HG03457 (cell line): Measurements from ENCODE around the gene ACTG2.
"Not testable (repeated sequence)": the region's sequence is repeated elsewhere in the genome, so short reads cannot be mapped to it uniquely, and the experiment has no call there.

Experiments
- ATAC-seq: cut with Tn5 transposase; IDR thresholded peaks from one replicate; pipeline ENCODE4 v1.9.1; 2021; ENCODE audit warnings: moderate number of reproducible peaks; ENCODE audit not compliant: unreplicated experiment

Gene ACTG2

DNA sequence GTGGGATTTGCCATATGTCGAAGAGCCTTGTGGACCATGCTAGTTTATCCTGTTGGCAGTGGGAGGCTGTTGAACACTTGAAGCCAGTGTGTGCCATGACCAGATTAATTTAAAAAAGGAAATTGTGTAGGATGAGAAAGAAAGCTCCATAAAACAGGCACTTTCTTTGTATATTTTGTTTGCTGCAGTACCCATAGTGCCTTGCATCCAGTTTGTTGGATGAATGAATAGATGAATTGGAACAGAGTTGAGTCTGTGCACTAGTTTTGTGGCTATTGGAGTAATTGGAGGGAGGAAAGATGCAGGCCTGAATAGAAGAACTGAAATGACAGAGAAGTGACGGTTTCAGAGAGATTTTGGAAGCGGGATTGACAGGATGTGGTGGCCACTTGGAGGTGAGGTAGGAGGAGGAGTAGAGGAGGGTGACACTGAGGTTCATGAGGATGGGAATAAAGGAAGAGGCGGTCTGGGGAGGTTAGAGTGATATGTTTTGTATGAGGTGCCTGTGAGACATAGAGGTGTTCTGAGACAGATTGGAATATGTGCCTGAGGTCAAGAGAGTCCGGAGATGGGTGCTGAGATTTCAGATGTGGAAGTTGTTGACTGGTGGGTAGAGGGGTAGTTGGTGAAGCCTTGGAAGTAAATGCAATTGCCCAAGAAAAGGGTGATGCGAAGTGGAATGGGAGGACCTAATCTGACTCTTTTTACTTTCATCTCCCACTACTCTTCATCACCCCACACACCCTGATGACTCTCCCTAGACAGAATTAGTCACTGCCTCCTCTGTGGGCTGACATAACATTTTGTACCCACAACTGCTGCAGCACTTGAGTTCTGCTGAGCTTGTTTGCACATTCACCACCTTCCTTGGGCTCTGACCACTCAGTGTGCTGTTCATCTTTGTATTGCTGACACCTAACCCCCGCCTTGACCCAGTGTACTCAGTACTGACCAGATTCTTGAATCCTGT, 39.0 kb downstream of the ACTG2 start:
- ATAC-seq, result no peak

- no peak for ATAC-seq
Observed at GRCh38 chr2:73933194-73933593, 40.4 kb downstream of the ACTG2 start.

GRCh38 chr2:73935641-73936040, 42.8 kb downstream of the ACTG2 start:
- no peak for ATAC-seq

DNA sequence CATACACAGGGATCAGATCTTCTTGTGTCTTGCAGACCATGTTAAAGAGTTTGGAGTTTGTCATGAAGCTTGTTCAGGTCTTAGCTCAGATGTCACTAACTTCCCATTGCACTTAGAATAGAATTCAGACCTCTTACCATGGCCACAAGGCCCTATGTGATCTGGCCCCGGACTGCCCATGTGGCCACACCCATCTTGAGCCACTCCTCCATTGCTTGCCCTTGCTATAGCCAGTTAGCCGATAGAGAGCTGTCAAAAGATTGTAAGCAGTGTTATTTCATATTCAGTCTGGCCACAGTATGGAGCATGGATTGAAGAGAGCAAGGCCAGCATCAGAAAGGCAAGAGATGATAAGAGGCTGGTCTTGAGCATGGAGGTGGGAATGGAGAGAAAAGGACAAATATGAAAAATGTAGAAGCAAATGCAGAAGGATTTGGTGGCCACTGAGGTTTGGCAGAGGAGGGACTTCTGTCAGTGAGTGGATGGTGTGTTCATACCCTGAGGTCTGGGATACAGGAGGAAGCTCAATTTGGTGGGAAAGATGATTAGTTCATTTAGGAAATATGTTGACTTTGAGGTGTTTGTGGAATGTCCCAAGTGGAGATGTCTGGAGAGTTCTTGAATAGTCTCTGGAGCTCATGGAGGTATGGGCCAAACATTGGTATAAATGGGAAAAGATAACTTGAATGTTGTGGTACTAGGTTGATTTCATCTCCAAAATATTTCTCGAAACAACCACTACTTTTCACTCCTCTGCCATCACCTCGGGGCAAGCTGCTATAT, 44.5 kb downstream of the ACTG2 start:
- no peak for ATAC-seq

GRCh38 chr2:73937899-73938298, 45.1 kb downstream of the ACTG2 start:
- no peak for ATAC-seq

- no peak for ATAC-seq
Observed at GRCh38 chr2:73938718-73939352, 46.0 kb downstream of the ACTG2 start.

GRCh38 chr2:73939419-73939818, 46.6 kb downstream of the ACTG2 start:
- no peak for ATAC-seq

DNA sequence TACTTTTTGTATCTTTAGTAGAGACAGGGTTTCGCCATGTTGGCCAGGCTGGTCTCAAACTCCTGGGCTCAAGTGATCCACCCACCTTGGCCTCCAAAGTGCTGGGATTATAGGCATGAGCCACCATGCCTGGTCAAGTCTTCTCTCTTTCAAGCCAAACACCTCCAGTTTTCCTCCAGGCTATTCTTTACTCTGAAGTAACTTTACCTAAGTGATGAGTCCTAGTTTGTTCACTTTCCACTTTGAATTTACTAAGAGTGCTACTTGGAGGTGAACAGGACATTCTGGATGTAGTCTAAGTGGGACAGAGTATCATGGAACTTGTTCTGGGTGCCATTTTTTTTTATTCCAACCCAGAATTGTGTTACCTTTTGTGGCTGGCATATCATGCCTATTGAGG, 47.3 kb downstream of the ACTG2 start:
- not testable (repeated sequence) for ATAC-seq

DNA sequence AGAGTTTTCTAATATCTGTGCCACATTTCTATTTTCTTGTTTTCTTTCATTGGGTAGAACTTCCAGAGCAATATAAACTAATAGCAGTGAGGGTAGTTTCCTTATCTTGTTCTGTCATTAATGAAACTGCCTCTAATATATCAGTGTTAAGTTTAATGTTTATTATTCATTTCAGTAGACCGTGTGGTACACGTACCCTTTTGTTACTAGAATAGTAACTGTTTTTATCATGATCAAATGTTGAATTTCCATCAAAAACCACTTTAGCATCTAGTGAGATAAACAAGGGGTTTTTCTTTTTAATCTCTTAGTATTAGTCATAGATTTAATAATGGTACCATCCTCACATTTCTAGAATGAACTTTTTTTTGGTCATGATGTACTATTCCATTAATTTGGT, 49.9 kb downstream of the ACTG2 start:
- ATAC-seq, result no peak

DNA sequence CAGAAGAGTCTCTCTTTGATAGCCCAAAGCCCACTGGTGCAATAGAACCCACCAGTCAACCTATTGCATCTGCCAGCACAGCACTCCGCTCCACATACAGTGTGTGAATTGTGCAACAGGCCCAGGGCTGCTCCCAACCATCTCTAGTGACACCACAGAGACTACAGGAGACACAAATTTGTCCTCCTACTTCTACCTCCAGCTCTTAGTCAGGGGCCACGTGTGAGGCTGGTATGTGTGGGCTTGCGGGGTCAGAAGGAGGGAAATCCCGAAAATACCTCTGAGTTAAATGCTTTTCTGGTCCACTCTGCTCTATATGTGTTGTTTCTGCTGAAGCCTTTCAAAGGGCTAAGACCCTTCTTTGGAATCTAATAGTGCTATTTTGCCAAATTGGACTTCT, 51.9 kb downstream of the ACTG2 start:
- ATAC-seq, result no peak

GRCh38 chr2:73946215-73946614, 53.4 kb downstream of the ACTG2 start:
- ATAC-seq, result no peak

- no peak for ATAC-seq
Observed at GRCh38 chr2:73946666-73947065, 53.9 kb downstream of the ACTG2 start.

- no peak for ATAC-seq
Observed at GRCh38 chr2:73947412-73948018, 54.7 kb downstream of the ACTG2 start.

GRCh38 chr2:73949802-73950201, 57.0 kb downstream of the ACTG2 start:
- ATAC-seq, result no peak

DNA sequence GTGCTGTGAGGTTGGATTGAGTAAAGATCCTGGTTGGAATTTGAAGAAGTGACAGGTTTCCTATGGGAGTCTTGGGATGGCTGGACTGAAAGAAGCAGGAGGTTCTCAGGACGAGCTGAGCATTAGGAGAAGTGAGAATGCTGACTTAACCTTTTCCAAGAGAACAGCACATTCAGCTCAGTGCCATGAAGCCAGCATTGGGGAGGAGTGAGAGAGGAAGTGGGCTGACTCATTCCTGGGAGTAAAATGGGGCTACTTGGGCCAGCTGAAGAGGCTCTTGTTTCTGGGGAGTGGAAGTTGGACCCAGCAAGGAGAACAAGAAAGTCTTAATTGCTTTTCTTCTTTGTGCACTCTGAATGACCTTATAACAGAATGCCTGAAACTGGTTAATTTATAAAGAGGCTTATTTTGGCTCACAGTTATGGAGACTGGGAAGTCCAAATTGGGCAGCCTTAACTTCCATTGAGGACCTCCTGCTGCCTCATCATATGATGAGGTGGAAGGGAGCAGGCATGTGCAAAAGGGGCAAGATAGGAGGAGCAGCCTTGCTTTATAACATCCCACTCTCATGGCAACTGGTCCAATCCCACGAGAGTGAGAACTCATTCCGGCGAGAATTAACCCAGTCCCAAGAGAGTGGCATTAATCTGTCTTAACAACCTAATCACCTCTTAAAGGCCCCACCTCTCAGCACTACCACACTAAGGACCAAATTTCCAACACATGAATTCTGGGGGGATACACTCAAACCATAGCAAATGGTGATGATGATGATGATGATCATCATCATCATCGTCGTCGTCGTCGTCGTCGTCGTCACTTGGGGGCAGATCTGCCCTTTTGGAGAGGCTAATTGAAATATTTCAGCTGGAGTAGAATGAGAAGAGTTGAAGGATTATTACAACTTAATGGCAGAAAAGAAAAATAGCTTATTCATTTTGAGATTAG, 60.0 kb downstream of the ACTG2 start:
- no peak for ATAC-seq

GRCh38 chr2:73956218-73956865, 63.5 kb downstream of the ACTG2 start:
- no peak for ATAC-seq

GRCh38 chr2:73961274-73961673, 68.5 kb downstream of the ACTG2 start:
- no peak for ATAC-seq

- no peak for ATAC-seq
Observed at GRCh38 chr2:73961823-73962615, 69.2 kb downstream of the ACTG2 start.

DNA sequence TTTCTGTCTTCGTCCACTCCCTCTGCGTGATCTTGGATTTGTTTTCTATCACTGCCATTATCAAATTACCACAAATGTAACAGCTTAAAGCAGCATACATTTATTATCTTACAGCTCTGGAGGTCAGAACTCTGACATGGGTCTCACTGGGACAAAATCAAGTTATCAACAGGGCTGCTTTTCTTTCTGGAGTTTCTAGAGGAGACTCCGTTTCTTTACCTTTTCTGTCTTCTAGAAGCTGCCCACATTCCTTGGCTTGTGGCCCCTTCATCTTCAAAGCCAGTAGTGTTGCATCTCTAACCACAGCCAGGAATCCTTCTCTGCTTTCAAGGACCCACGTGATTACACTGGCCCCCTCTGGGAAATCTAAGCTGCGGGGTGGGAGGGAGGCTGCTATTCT, 70.0 kb downstream of the ACTG2 start:
- ATAC-seq, result no peak
